ENCODE data around the gene SLC4A2.

GRCh38 chr7:151109094-151110048 lies 50.0 kb downstream of the SLC4A2 start:
- TF ChIP-seq CTCF (IDR thresholded peaks at IDR 0.05) (no peak), POLR2A (IDR thresholded peaks at IDR 0.05) (no peak), POLR2AphosphoS5 (IDR thresholded peaks at IDR 0.05; ENCODE audit: insufficient read depth in 1 of 2, low read depth in 1 of 2) (peak in 1 of 2 donors; percentile 70)
